Daoy (cell line): ENCODE results near the gene PGP. TPM values are rescaled to one million over a fixed set of nuclear protein-coding genes. Genes with fewer than 3 reads are reported as not detected.

Experiments
- DNase-seq: peaks from one replicate; pipeline ENCODE4 v3.0.0-alpha.2; 2015; ENCODE audit warnings: low read depth
- total RNA-seq: library from RNA; depleted of rRNA; stranded (reverse); fragments of >200 nt; shearing (Covaris generic); gene quantifications from 2 replicates; pipeline ENCODE4 v1.2.3, GENCODE V29; 2014

Gene PGP
- total RNA-seq, 1 experiment from 2014 or later, result 16.9 TPM

DNA sequence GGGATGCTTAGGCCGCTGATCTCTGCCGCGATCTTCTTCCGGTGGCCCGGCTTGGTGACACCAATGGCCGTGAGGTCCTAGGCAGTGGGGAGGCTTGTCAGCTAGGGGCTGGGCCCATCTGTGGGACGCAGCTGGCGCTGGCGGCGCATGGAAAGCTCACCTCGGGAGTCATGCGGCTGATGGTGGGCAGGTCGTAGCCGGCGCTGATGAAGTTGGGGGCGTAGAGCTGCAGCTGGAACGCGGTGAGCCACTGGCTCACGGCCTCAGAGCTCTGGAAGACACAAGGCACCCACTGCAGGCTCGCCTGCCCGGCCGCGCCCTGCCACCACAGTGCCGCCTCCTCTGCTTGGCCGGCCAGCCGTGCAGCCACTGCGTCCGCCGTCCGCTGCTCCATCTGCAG is 31.0 kb downstream of the PGP start:
- DNase-seq, result no peak

GRCh38 chr16:2181952-2182351 is 32.7 kb downstream of the PGP start:
- no peak for DNase-seq

- DNase-seq, result no peak
These were observed 33.4 kb downstream of the PGP start for GRCh38 chr16:2180962-2181923.

DNA sequence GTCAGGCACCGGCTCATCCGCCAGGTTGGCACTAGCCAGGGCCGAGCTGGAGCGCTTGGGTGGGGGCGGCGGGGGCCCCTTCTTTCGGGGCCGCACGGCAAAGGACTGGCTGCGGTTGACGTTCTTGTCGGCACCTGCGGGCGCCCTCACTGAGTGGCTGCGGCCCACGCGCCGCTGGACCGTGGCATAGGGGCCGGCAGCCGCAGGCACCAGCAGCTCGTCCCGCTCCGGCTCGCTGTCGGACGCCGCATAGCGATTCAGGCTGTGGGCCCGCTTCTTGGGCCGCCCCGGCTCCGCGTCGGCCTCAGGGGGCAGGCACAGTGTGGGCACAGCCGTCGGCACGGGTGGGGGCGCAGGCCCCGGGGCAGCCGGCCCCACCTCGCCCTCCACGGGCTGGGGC is 34.2 kb downstream of the PGP start:
- DNase-seq, result no peak

DNA sequence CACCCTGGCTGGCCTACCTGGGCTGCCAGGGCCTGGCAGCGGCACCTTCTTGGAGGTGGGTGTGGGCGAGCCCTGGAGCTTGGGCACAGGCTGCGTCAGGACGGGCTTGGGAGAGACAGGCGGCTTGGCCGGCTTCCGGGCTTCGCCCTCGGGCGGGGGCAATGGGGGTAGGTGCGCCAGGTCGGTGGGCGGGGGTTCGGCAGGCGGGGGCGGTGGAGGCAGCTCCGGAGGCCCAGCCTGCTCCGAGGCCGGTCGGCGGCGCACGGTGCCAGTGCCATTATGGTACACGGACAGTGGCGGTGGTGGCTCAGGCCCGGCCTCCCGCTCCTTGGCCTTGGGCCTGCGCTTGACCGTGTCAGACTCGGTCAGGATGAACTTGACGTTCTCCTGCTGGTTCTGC is 35.1 kb downstream of the PGP start:
- no peak for DNase-seq

DNA sequence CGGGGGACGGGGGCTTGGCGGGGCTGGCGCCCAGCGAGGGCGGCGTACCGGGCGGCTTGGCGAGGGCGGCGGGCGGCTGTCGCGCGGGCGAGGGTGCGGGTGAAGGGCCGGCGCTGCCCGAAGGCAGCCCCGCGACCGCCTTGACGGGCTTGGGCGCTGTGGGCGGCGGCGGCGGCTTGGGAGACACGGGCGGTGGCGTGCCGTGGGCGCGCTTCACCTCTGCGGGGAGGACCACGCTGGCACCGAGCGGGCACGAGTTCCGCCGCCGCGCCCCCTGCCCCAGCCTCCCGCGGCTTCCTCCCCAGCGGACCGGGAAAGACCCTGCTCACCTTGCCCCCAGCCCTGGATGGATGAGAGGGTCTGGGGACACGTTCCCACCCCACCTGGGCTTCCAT is 35.5 kb downstream of the PGP start:
- DNase-seq, result no peak

GRCh38 chr16:2178321-2179106 is 36.1 kb downstream of the PGP start:
- DNase-seq, result no peak

- DNase-seq, result no peak
These were observed 37.1 kb downstream of the PGP start for GRCh38 chr16:2177561-2177960.

DNA sequence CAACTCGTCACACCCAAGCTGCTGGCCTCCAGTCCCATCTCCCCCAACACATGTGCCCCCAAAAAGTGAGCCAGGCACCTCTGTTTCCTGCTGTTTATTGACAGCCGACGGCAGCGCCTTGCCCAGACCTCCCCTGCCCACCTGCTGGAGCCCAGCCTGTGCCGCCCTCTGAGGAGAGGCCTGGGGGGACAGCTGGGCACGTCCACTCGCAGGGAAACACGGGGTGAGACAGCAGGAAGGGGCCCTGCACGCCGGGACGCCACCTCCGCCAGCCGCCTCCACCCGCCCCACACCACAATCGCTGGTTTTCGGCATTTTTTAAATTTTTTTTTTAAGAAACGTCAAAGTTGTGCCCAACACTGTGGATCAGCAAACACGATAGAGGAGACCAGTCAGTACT is 37.5 kb downstream of the PGP start:
- no peak for DNase-seq

DNA sequence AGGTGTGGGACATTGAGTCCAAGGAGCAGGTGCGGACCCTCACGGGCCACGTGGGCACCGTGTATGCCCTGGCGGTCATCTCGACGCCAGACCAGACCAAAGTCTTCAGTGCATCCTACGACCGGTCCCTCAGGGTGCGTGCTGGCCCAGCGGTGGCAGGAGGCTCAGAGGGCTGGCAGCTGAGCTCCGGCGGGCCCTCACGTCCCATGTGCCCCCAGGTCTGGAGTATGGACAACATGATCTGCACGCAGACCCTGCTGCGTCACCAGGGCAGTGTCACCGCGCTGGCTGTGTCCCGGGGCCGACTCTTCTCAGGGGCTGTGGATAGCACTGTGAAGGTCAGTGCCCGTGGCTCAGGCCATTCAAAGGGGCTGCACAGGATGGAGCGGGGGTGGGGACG is 38.6 kb downstream of the PGP start:
- no peak for DNase-seq

GRCh38 chr16:2175454-2175853 is 39.2 kb downstream of the PGP start:
- DNase-seq, result no peak

- no peak for DNase-seq
These were observed 40.1 kb downstream of the PGP start for GRCh38 chr16:2174396-2175131.

DNA sequence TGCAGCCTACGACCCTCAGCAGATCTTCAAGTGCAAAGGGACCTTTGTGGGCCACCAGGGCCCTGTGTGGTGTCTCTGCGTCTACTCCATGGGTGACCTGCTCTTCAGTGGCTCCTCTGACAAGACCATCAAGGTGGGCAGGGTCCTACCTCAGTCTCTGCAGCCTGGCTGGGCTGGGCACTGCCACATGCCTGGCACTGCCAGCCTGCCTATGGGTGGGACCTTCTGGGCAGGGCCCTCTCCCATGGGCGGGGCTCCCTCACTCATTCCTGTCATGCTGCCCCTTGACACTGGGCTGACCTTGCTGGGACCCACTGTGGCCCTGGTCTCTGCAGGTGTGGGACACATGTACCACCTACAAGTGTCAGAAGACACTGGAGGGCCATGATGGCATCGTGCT is 40.7 kb downstream of the PGP start:
- no peak for DNase-seq

DNA sequence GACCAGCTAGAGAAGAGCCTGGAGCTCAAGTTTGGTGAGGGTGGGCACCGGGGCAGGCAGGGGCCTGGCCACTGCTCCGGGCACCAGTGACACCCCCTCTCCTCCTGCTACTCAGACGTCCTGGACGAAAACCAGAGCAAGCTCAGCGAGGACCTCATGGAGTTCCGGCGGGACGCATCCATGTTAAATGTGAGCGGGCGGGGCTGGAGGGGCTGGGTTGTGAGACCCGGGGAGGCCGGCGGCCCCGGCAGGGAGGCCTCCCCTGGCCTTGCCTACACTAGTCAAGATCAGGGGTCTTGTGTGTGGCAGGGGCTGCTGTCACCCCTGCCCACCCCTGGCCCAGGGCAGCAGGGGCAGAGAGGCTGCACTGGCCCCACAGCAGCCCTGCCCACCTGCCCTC is 41.3 kb downstream of the PGP start:
- DNase-seq, result no peak

DNA sequence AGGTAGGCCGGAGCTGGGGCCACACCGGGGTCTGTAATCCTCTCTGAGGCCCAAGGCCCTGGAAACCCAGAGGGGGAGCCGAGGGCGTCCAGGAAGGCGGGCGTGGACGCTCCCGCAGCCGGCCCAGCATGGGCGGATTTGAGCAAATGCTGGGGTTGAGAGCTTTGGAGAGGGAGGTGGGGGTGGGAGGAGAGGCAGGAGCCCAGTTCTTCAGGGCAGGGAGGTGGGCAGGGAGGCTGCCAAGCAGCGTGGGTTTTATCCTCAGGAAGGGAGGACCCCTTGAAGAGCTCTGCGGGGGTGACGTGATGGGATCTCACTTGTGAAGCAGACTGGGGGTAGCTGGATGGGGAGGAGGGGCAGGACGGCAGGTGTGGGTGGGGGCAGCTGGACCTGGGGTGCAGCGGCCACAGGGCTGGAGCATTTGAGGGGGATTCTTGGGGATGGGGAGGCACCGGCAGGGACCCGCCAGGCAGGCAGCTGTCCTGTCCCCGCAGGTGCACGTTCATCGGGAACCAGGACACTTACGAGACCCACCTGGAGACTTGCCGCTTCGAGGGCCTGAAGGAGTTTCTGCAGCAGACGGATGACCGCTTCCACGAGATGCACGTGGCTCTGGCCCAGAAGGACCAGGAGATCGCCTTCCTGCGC is 41.8 kb downstream of the PGP start:
- DNase-seq, result no peak

GRCh38 chr16:2171601-2172178 is 43.0 kb downstream of the PGP start:
- DNase-seq, result no peak

DNA sequence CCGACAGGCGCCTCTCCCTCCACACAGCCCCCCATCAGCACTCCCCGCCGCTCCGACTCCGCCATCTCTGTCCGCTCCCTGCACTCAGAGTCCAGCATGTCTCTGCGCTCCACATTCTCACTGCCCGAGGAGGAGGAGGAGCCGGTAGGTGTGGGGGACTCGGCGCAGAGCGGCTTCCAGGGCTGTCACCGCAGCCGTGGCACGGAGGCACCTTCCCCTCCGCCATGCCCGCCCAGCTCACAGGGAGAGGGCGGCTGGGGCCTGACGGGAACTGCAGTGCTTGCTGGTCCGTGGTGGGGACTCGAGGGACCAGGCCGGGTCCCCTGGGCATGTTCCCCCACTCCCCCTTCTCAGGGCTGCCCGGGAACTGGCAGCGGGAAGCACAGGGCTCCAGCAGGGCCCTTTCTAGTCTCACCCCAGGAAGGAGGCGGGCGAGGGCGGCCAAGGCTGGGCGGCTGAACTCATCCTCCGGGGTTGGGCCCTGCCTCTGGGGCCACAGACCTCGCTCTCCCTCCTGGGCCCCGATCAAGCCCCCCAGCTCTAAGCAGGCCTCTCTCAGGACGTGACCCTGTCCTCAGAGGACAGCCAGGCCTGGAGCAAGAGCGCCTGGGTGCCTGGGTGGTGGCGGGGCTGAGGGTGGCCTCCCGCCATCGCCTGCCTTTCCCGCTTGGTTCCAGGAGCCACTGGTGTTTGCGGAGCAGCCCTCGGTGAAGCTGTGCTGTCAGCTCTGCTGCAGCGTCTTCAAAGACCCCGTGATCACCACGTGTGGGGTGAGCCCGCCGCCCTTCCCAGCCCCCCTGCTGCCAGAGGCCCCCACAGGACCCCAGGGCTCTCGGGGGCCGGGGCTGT is 43.8 kb downstream of the PGP start:
- no peak for DNase-seq

- no peak for DNase-seq
These were observed 44.6 kb downstream of the PGP start for GRCh38 chr16:2170080-2170479.

- DNase-seq, result no peak
These were observed 47.5 kb downstream of the PGP start for GRCh38 chr16:2167068-2167638.
